Measurements from ENCODE around the gene ZMAT3.

Gene ZMAT3

GRCh38 chr3:179100652-179101051 is 29.0 kb upstream of the ZMAT3 start:
- no peak overlapping the region for H3K27ac ChIP-seq (replicated peaks)
- no peaks in the 10 kb centered on the region for H3K27me3 ChIP-seq (ENCODE audit: insufficient read depth, poor library complexity, severe bottlenecking)
- DNase-seq (ENCODE audit: low read depth in 1 of 2, low spot score in 1 of 2) = no peak
- no peak overlapping the region for H3K4me3 ChIP-seq (replicated peaks; ENCODE audit: insufficient read depth, low read length)
- TF ChIP-seq CTCF (IDR thresholded peaks at IDR 0.05; ENCODE audit: insufficient read depth, low read length) (no peak), SPI1 (IDR thresholded peaks at IDR 0.05; ENCODE audit: borderline replicate concordance, low read depth) (no peak), POLR2AphosphoS5 (IDR thresholded peaks at IDR 0.05; ENCODE audit: low read depth) (no peak)

- H3K27ac ChIP-seq (replicated peaks) = no peak overlapping the region
- H3K4me3 ChIP-seq (replicated peaks; ENCODE audit: insufficient read depth, low read length) = no peak overlapping the region
- no peaks in the 10 kb centered on the region for H3K27me3 ChIP-seq (ENCODE audit: insufficient read depth, poor library complexity, severe bottlenecking)
- no peak for DNase-seq (ENCODE audit: low read depth in 1 of 2, low spot score in 1 of 2)
- TF ChIP-seq POLR2AphosphoS5 (IDR thresholded peaks at IDR 0.05; ENCODE audit: low read depth) = no peak
- no peak for TF ChIP-seq SPI1 (IDR thresholded peaks at IDR 0.05; ENCODE audit: borderline replicate concordance, low read depth)
- no peak for TF ChIP-seq REST (IDR thresholded peaks at IDR 0.05; ENCODE audit: insufficient replicate concordance, low read depth)
- no peak for TF ChIP-seq CTCF (IDR thresholded peaks at IDR 0.05; ENCODE audit: insufficient read depth, low read length)
- no peak for TF ChIP-seq GABPA (IDR thresholded peaks at IDR 0.05; ENCODE audit: low read depth)
Measured at GRCh38 chr3:179098388-179099077, 26.9 kb upstream of the ZMAT3 start.

- H3K27me3 ChIP-seq (ENCODE audit: insufficient read depth, poor library complexity, severe bottlenecking) = no peaks in the 10 kb centered on the region
- TF ChIP-seq REST (IDR thresholded peaks at IDR 0.05; ENCODE audit: insufficient replicate concordance, low read depth) (no peak), POLR2AphosphoS5 (IDR thresholded peaks at IDR 0.05; ENCODE audit: low read depth) (no peak), SPI1 (IDR thresholded peaks at IDR 0.05; ENCODE audit: borderline replicate concordance, low read depth) (no peak), CTCF (IDR thresholded peaks at IDR 0.05; ENCODE audit: insufficient read depth, low read length) (no peak), GABPA (IDR thresholded peaks at IDR 0.05; ENCODE audit: low read depth) (no peak)
- H3K27ac ChIP-seq (replicated peaks) = no peak overlapping the region
- no peak overlapping the region for H3K4me3 ChIP-seq (replicated peaks; ENCODE audit: insufficient read depth, low read length)
- no peak for DNase-seq (ENCODE audit: low read depth in 1 of 2, low spot score in 1 of 2)
Measured at GRCh38 chr3:179093807-179094206, 22.2 kb upstream of the ZMAT3 start.

GRCh38 chr3:179091113-179091512 is 19.5 kb upstream of the ZMAT3 start:
- Histone ChIP-seq H3K27me3 (ENCODE audit: insufficient read depth, poor library complexity, severe bottlenecking) (no peaks in the 10 kb centered on the region), H3K27ac (replicated peaks) (no peak overlapping the region), H3K4me3 (replicated peaks; ENCODE audit: insufficient read depth, low read length) (no peak overlapping the region)
- DNase-seq (ENCODE audit: low read depth in 1 of 2, low spot score in 1 of 2) = no peak
- TF ChIP-seq CTCF (IDR thresholded peaks at IDR 0.05; ENCODE audit: insufficient read depth, low read length) (no peak), SPI1 (IDR thresholded peaks at IDR 0.05; ENCODE audit: borderline replicate concordance, low read depth) (no peak), REST (IDR thresholded peaks at IDR 0.05; ENCODE audit: insufficient replicate concordance, low read depth) (no peak), GABPA (IDR thresholded peaks at IDR 0.05; ENCODE audit: low read depth) (no peak), POLR2AphosphoS5 (IDR thresholded peaks at IDR 0.05; ENCODE audit: low read depth) (no peak)
